GM12878 (cell line): ENCODE measurements around the gene NUDT3. TPM values are rescaled to one million over a fixed set of nuclear protein-coding genes. Genes with fewer than 3 reads are reported as not detected.

ENCODE experiments used
- CBFB ChIP-seq: IDR thresholded peaks from 2 replicates; pipeline ENCODE4 v1.6.1; 2016; ENCODE audit warnings: antibody characterized with exemption, low read depth
- DPF2 ChIP-seq: fragments of 450-650 bp; IDR thresholded peaks from 2 replicates; pipeline ENCODE4 v1.6.1; 2017; ENCODE audit warnings: mild to moderate bottlenecking
- ESRRA ChIP-seq: IDR thresholded peaks from 2 replicates; pipeline ENCODE4 v1.6.1; 2012; ENCODE audit warnings: mild to moderate bottlenecking, low read length, improper control_type of control experiment
- IKZF2 ChIP-seq, 2 experiments: fragments of 450-650 bp; IDR thresholded peaks; 2 replicates each; pipeline ENCODE4 v1.6.1; 2017; ENCODE audit warnings: mild to moderate bottlenecking in 2 of 2, moderate library complexity in 2 of 2
- JUNB ChIP-seq: IDR thresholded peaks from 2 replicates; pipeline ENCODE4 v1.6.1; 2016; ENCODE audit warnings: antibody characterized with exemption, mild to moderate bottlenecking
- KLF5 ChIP-seq: fragments of 450-650 bp; IDR thresholded peaks from 2 replicates; pipeline ENCODE4 v1.6.1; 2014; ENCODE audit warnings: mild to moderate bottlenecking; ENCODE audit not compliant: partially characterized antibody
- RB1 ChIP-seq: fragments of 450-650 bp; formaldehyde crosslinking; IDR thresholded peaks from 2 replicates; pipeline ENCODE4 v1.6.1; 2017; ENCODE audit warnings: mild to moderate bottlenecking, borderline replicate concordance
- RBBP5 ChIP-seq: fragments of 200-600 bp; sonication (generic); conservative IDR thresholded peaks from 2 replicates; pipeline ENCODE4 v1.6.1; 2016
- RUNX3 ChIP-seq: IDR thresholded peaks from 2 replicates; pipeline ENCODE4 v1.6.1; 2012; ENCODE audit warnings: low read length, inconsistent platforms
- SPI1 ChIP-seq: IDR thresholded peaks from 2 replicates; pipeline ENCODE4 v1.6.1; 2011; ENCODE audit warnings: low read depth, mild to moderate bottlenecking, low read length, moderate library complexity, borderline replicate concordance; ENCODE audit not compliant: insufficient read depth
- TAF1 ChIP-seq: IDR thresholded peaks from 2 replicates; pipeline ENCODE4 v1.6.1; 2011; ENCODE audit warnings: mild to moderate bottlenecking, low read depth, low read length, borderline replicate concordance
- TARDBP ChIP-seq: IDR thresholded peaks from 2 replicates; pipeline ENCODE4 v1.6.1; 2016; ENCODE audit warnings: borderline replicate concordance
- YBX1 ChIP-seq: fragments of 450-650 bp; IDR thresholded peaks from 2 replicates; pipeline ENCODE4 v1.6.1; 2016; ENCODE audit warnings: antibody characterized with exemption
- ZNF24 ChIP-seq: fragments of 450-650 bp; IDR thresholded peaks from 2 replicates; pipeline ENCODE4 v1.6.1; 2017; ENCODE audit warnings: antibody characterized with exemption, mild to moderate bottlenecking
- polyA plus RNA-seq, 11 experiments: library from polyadenylated mRNA; depleted of rRNA in 4 of 11; unstranded in 6 of 11; stranded (reverse) in 5 of 11; fragments of >200 nt; fragmentation: Nextera tagmentation in 4 of 11; fragmentation: Illumina TruSeq in 1 of 11; extraction: Ambion mirVana in 4 of 11; extraction: Trizol in 1 of 11; gene quantifications; 1 replicate in 1 of 11; 2 replicates in 10 of 11; pipeline versions ENCODE4 v1.2.1 to v1.2.3, GENCODE V29; 2011 to 2016; ENCODE audit warnings: inconsistent platforms in 2 of 11, missing spikeins in 2 of 11, low read depth in 1 of 11
- total RNA-seq, 4 experiments: library from RNA; depleted of rRNA in 3 of 4; stranded (reverse); fragments of >200 nt in 3 of 4; fragmentation: Illumina TruSeq in 1 of 4; extraction: Trizol in 1 of 4; gene quantifications; 2 replicates each; pipeline versions ENCODE4 v1.2.1 to v1.2.3, GENCODE V29; 2013 to 2021
- TF ChIP-seq, protein P1 (sequence below): fragments of 450-650 bp; IDR thresholded peaks from 2 replicates; pipeline ENCODE4 v1.6.1; 2017; ENCODE audit warnings: mild to moderate bottlenecking
- TF ChIP-seq, protein P2 (sequence below): fragments of 450-650 bp; formaldehyde crosslinking; IDR thresholded peaks from 2 replicates; pipeline ENCODE4 v1.4.0; 2020; ENCODE audit warnings: mild to moderate bottlenecking, moderate library complexity
- TF ChIP-seq, protein P3 (sequence below): fragments of 450-650 bp; IDR thresholded peaks from 2 replicates; pipeline ENCODE4 v1.6.1; 2017; ENCODE audit warnings: borderline replicate concordance
- TF ChIP-seq, protein P4 (sequence below): IDR thresholded peaks from 2 replicates; pipeline ENCODE4 v1.6.1; 2011; ENCODE audit warnings: mild to moderate bottlenecking, low read depth, low read length, moderate library complexity; ENCODE audit not compliant: insufficient replicate concordance
- TF ChIP-seq, protein P5 (sequence below): IDR thresholded peaks from 2 replicates; pipeline ENCODE4 v1.6.1; 2011; ENCODE audit warnings: borderline replicate concordance, low read depth, mild to moderate bottlenecking, moderate library complexity, low read length; ENCODE audit not compliant: insufficient read depth, poor library complexity, severe bottlenecking
- TF ChIP-seq, protein P6 (sequence below): fragments of 450-650 bp; IDR thresholded peaks from 2 replicates; pipeline ENCODE4 v1.6.1; 2018; ENCODE audit warnings: borderline replicate concordance, mild to moderate bottlenecking; ENCODE audit not compliant: partially characterized antibody

Gene NUDT3
- total and polyA plus RNA-seq, 10 of the 15 experiments (the other 5 are each of a cell fraction or from before 2014, with no cell fraction given), result 2.4 to 32.3 (median 25.5) TPM

DNA sequence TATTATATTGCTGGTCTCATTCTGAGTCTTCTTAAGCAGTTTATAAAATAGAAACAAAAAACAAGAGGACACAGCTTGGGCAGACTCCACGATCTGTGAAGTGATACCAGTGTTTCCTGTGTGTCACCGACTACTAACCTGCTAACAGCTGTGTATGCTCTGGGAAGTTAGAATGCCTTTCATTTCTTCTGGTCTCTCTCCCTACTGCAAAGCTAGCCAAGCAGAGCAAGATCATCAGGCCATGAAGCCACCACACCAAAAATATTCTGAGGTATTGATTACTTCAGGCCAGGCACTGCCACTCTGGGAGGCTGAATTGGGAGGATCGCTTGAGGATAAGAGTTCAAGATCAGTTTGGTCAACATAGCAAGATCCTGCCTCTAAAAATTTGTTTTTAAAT is 96.7 kb downstream of the NUDT3 start (continued):
- TF ChIP-seq, protein P1, sequence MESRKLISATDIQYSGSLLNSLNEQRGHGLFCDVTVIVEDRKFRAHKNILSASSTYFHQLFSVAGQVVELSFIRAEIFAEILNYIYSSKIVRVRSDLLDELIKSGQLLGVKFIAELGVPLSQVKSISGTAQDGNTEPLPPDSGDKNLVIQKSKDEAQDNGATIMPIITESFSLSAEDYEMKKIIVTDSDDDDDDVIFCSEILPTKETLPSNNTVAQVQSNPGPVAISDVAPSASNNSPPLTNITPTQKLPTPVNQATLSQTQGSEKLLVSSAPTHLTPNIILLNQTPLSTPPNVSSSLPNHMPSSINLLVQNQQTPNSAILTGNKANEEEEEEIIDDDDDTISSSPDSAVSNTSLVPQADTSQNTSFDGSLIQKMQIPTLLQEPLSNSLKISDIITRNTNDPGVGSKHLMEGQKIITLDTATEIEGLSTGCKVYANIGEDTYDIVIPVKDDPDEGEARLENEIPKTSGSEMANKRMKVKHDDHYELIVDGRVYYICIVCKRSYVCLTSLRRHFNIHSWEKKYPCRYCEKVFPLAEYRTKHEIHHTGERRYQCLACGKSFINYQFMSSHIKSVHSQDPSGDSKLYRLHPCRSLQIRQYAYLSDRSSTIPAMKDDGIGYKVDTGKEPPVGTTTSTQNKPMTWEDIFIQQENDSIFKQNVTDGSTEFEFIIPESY, result no peak
- TF ChIP-seq KLF5 (no peak), SPI1 (no peak), TARDBP (no peak), ZNF24 (peak; percentile 86), JUNB (peak; percentile 45), ESRRA (no peak), TAF1 (peak; percentile 62; the same call in 1 of the 2 replicates), CBFB (peak; percentile 40; the same call in 1 of the 2 replicates), RB1 (no peak), YBX1 (no peak), RBBP5 (no peak), DPF2 (no peak), IKZF2 (IDR thresholded peaks at IDR 0.05) (peak; percentile 82 to 86), RUNX3 (peak; percentile 84)
- TF ChIP-seq, protein P2, sequence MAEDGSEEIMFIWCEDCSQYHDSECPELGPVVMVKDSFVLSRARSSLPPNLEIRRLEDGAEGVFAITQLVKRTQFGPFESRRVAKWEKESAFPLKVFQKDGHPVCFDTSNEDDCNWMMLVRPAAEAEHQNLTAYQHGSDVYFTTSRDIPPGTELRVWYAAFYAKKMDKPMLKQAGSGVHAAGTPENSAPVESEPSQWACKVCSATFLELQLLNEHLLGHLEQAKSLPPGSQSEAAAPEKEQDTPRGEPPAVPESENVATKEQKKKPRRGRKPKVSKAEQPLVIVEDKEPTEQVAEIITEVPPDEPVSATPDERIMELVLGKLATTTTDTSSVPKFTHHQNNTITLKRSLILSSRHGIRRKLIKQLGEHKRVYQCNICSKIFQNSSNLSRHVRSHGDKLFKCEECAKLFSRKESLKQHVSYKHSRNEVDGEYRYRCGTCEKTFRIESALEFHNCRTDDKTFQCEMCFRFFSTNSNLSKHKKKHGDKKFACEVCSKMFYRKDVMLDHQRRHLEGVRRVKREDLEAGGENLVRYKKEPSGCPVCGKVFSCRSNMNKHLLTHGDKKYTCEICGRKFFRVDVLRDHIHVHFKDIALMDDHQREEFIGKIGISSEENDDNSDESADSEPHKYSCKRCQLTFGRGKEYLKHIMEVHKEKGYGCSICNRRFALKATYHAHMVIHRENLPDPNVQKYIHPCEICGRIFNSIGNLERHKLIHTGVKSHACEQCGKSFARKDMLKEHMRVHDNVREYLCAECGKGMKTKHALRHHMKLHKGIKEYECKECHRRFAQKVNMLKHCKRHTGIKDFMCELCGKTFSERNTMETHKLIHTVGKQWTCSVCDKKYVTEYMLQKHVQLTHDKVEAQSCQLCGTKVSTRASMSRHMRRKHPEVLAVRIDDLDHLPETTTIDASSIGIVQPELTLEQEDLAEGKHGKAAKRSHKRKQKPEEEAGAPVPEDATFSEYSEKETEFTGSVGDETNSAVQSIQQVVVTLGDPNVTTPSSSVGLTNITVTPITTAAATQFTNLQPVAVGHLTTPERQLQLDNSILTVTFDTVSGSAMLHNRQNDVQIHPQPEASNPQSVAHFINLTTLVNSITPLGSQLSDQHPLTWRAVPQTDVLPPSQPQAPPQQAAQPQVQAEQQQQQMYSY (CRISPR knock-in tag), result no peak
- TF ChIP-seq, protein P3, sequence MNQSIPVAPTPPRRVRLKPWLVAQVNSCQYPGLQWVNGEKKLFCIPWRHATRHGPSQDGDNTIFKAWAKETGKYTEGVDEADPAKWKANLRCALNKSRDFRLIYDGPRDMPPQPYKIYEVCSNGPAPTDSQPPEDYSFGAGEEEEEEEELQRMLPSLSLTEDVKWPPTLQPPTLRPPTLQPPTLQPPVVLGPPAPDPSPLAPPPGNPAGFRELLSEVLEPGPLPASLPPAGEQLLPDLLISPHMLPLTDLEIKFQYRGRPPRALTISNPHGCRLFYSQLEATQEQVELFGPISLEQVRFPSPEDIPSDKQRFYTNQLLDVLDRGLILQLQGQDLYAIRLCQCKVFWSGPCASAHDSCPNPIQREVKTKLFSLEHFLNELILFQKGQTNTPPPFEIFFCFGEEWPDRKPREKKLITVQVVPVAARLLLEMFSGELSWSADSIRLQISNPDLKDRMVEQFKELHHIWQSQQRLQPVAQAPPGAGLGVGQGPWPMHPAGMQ, result no peak
- TF ChIP-seq, protein P4, sequence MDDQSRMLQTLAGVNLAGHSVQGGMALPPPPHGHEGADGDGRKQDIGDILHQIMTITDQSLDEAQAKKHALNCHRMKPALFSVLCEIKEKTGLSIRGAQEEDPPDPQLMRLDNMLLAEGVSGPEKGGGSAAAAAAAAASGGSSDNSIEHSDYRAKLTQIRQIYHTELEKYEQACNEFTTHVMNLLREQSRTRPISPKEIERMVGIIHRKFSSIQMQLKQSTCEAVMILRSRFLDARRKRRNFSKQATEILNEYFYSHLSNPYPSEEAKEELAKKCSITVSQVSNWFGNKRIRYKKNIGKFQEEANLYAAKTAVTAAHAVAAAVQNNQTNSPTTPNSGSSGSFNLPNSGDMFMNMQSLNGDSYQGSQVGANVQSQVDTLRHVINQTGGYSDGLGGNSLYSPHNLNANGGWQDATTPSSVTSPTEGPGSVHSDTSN, result peak; percentile 46
- TF ChIP-seq, protein P5, sequence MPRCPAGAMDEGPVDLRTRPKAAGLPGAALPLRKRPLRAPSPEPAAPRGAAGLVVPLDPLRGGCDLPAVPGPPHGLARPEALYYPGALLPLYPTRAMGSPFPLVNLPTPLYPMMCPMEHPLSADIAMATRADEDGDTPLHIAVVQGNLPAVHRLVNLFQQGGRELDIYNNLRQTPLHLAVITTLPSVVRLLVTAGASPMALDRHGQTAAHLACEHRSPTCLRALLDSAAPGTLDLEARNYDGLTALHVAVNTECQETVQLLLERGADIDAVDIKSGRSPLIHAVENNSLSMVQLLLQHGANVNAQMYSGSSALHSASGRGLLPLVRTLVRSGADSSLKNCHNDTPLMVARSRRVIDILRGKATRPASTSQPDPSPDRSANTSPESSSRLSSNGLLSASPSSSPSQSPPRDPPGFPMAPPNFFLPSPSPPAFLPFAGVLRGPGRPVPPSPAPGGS, result no peak
- TF ChIP-seq, protein P6, sequence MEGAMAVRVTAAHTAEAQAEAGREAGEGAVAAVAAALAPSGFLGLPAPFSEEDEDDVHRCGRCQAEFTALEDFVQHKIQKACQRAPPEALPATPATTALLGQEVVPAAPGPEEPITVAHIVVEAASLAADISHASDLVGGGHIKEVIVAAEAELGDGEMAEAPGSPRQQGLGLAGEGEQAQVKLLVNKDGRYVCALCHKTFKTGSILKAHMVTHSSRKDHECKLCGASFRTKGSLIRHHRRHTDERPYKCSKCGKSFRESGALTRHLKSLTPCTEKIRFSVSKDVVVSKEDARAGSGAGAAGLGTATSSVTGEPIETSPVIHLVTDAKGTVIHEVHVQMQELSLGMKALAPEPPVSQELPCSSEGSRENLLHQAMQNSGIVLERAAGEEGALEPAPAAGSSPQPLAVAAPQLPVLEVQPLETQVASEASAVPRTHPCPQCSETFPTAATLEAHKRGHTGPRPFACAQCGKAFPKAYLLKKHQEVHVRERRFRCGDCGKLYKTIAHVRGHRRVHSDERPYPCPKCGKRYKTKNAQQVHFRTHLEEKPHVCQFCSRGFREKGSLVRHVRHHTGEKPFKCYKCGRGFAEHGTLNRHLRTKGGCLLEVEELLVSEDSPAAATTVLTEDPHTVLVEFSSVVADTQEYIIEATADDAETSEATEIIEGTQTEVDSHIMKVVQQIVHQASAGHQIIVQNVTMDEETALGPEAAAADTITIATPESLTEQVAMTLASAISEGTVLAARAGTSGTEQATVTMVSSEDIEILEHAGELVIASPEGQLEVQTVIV, result no peak
